ENCODE results near the gene BTBD9. TPM values are rescaled to one million over a fixed set of nuclear protein-coding genes. Genes with fewer than 3 reads are reported as not detected.

The BTBD9 gene
- total and polyA plus RNA-seq, 7 experiments from 2014 or later = 12.7 to 58.8 (median 37.8) TPM

GRCh38 chr6:38650207-38650752 lies 10.6 kb upstream of the BTBD9 start:
- no peaks in the 10 kb centered on the region for H3K27me3 Mint-ChIP-seq
- Histone ChIP-seq H3K27ac (ENCODE audit: low read depth, low read length) (no peak overlapping the region), H3K4me3 (ENCODE audit: low read length) (no peak overlapping the region), H3K9me3 (ENCODE audit: control insufficient read depth in 2 of 3, low read length in 3 of 3) (no peaks in the 10 kb centered on the region), H3K4me1 (ENCODE audit: control insufficient read depth in 2 of 2, insufficient read depth in 2 of 2, low read length in 2 of 2) (no peaks in the 10 kb centered on the region), H3K36me3 (ENCODE audit: control insufficient read depth in 2 of 3, insufficient read depth in 3 of 3, low read length in 3 of 3) (no peaks in the 10 kb centered on the region), H3K27me3 (ENCODE audit: control insufficient read depth in 2 of 2, insufficient read depth in 2 of 2, low read length in 2 of 2) (no peaks in the 10 kb centered on the region)
- intact Hi-C loops (cut with micrococcal nuclease) = no loop called here
- H3K4me3 Mint-ChIP-seq = no peak overlapping the region
- H3K4me1 Mint-ChIP-seq = peaks cover 0 to 2% (median 0%) of the 10 kb centered on the region in 7 donors
- ChIA-PET CTCF (no interaction called here), POLR2A (no interaction called here)
- DNase-seq (no peak), ATAC-seq (no peak)
- H3K27ac Mint-ChIP-seq = no peak overlapping the region
- peaks cover 0 to 5% (median 0%) of the 10 kb centered on the region in 11 donors for H3K9me3 Mint-ChIP-seq
- peaks cover 7 to 33% (median 15%) of the 10 kb centered on the region in 5 donors for H3K36me3 Mint-ChIP-seq

GRCh38 chr6:38649744-38650143 lies 10.0 kb upstream of the BTBD9 start:
- Histone ChIP-seq H3K4me3 (ENCODE audit: low read length) (no peak overlapping the region), H3K36me3 (ENCODE audit: control insufficient read depth in 2 of 3, insufficient read depth in 3 of 3, low read length in 3 of 3) (no peaks in the 10 kb centered on the region), H3K27me3 (ENCODE audit: control insufficient read depth in 2 of 2, insufficient read depth in 2 of 2, low read length in 2 of 2) (no peaks in the 10 kb centered on the region), H3K9me3 (ENCODE audit: control insufficient read depth in 2 of 3, low read length in 3 of 3) (no peaks in the 10 kb centered on the region), H3K4me1 (ENCODE audit: control insufficient read depth in 2 of 2, insufficient read depth in 2 of 2, low read length in 2 of 2) (no peaks in the 10 kb centered on the region), H3K27ac (ENCODE audit: low read depth, low read length) (no peak overlapping the region)
- Mint-ChIP-seq H3K27me3 (no peaks in the 10 kb centered on the region), H3K4me1 (peaks cover 0 to 2% (median 0%) of the 10 kb centered on the region in 7 donors), H3K27ac (no peak overlapping the region), H3K36me3 (peaks cover 7 to 33% (median 15%) of the 10 kb centered on the region in 5 donors), H3K9me3 (peaks cover 0 to 5% (median 0%) of the 10 kb centered on the region in 11 donors), H3K4me3 (no peak overlapping the region)
- DNase-seq (no peak), ATAC-seq (no peak)
- intact Hi-C loops (cut with micrococcal nuclease) = no loop called here
- POLR2A ChIA-PET = no interaction called here
- CTCF ChIA-PET = no interaction called here

GRCh38 chr6:38648629-38649028 lies 8.9 kb upstream of the BTBD9 start:
- Histone ChIP-seq H3K27me3 (ENCODE audit: control insufficient read depth in 2 of 2, insufficient read depth in 2 of 2, low read length in 2 of 2) (no peaks in the 10 kb centered on the region), H3K9me3 (ENCODE audit: control insufficient read depth in 2 of 3, low read length in 3 of 3) (no peaks in the 10 kb centered on the region), H3K27ac (ENCODE audit: low read depth, low read length) (no peak overlapping the region), H3K36me3 (ENCODE audit: control insufficient read depth in 2 of 3, insufficient read depth in 3 of 3, low read length in 3 of 3) (no peaks in the 10 kb centered on the region), H3K4me3 (ENCODE audit: low read length) (no peak overlapping the region), H3K4me1 (ENCODE audit: control insufficient read depth in 2 of 2, insufficient read depth in 2 of 2, low read length in 2 of 2) (no peaks in the 10 kb centered on the region)
- ATAC-seq = no peak
- H3K27me3 Mint-ChIP-seq = no peaks in the 10 kb centered on the region
- no peak for DNase-seq
- ChIA-PET CTCF (no interaction called here), POLR2A (no interaction called here)
- intact Hi-C loops (cut with micrococcal nuclease) = no loop called here
- peaks cover 0 to 5% (median 0%) of the 10 kb centered on the region in 11 donors for H3K9me3 Mint-ChIP-seq
- peaks cover 7 to 31% (median 15%) of the 10 kb centered on the region in 5 donors for H3K36me3 Mint-ChIP-seq
- no peak overlapping the region for H3K27ac Mint-ChIP-seq
- H3K4me3 Mint-ChIP-seq = no peak overlapping the region
- H3K4me1 Mint-ChIP-seq = peaks cover 0 to 2% (median 0%) of the 10 kb centered on the region in 7 donors

GRCh38 chr6:38646166-38646878 lies 6.6 kb upstream of the BTBD9 start:
- Histone ChIP-seq H3K27me3 (ENCODE audit: control insufficient read depth in 2 of 2, insufficient read depth in 2 of 2, low read length in 2 of 2) (no peaks in the 10 kb centered on the region), H3K4me3 (ENCODE audit: low read length) (no peak overlapping the region), H3K36me3 (ENCODE audit: control insufficient read depth in 2 of 3, insufficient read depth in 3 of 3, low read length in 3 of 3) (no peaks in the 10 kb centered on the region), H3K4me1 (ENCODE audit: control insufficient read depth in 2 of 2, insufficient read depth in 2 of 2, low read length in 2 of 2) (peaks cover 0 to 1% of the 10 kb centered on the region in 2 donors), H3K9me3 (ENCODE audit: control insufficient read depth in 2 of 3, low read length in 3 of 3) (no peaks in the 10 kb centered on the region), H3K27ac (ENCODE audit: low read depth, low read length) (no peak overlapping the region)
- CTCF ChIA-PET = no interaction called here
- DNase-seq (no peak), ATAC-seq (no peak)
- peaks cover 5 to 17% (median 8%) of the 10 kb centered on the region in 7 donors for H3K4me1 Mint-ChIP-seq
- no peak overlapping the region for H3K4me3 Mint-ChIP-seq
- H3K36me3 Mint-ChIP-seq = peaks cover 5 to 26% (median 16%) of the 10 kb centered on the region in 5 donors
- intact Hi-C loops (cut with micrococcal nuclease) = no loop called here
- POLR2A ChIA-PET = no interaction called here
- no peaks in the 10 kb centered on the region for H3K27me3 Mint-ChIP-seq
- H3K9me3 Mint-ChIP-seq = peaks cover 0 to 3% (median 0%) of the 10 kb centered on the region in 11 donors
- no peak overlapping the region for H3K27ac Mint-ChIP-seq

- ATAC-seq (no peak), DNase-seq (no peak)
- H3K9me3 ChIP-seq (ENCODE audit: control insufficient read depth in 2 of 3, low read length in 3 of 3) = no peaks in the 10 kb centered on the region
- CTCF ChIA-PET = no interaction called here
- H3K27ac ChIP-seq (ENCODE audit: low read depth, low read length) = no peak overlapping the region
- peaks cover 10 to 11% of the 10 kb centered on the region in 2 donors for H3K4me1 ChIP-seq (ENCODE audit: control insufficient read depth in 2 of 2, insufficient read depth in 2 of 2, low read length in 2 of 2)
- Mint-ChIP-seq H3K36me3 (peaks cover 0 to 15% (median 12%) of the 10 kb centered on the region in 5 donors), H3K9me3 (no peaks in the 10 kb centered on the region), H3K27ac (no peak overlapping the region), H3K4me3 (no peak overlapping the region), H3K27me3 (no peaks in the 10 kb centered on the region), H3K4me1 (peaks cover 14 to 25% (median 19%) of the 10 kb centered on the region in 7 donors)
- peaks cover 0 to 3% (median 0%) of the 10 kb centered on the region in 3 experiments for H3K36me3 ChIP-seq (ENCODE audit: control insufficient read depth in 2 of 3, insufficient read depth in 3 of 3, low read length in 3 of 3)
- no peaks in the 10 kb centered on the region for H3K27me3 ChIP-seq (ENCODE audit: control insufficient read depth in 2 of 2, insufficient read depth in 2 of 2, low read length in 2 of 2)
- intact Hi-C loops (cut with micrococcal nuclease) = no loop called here
- no peak overlapping the region for H3K4me3 ChIP-seq (ENCODE audit: low read length)
- POLR2A ChIA-PET = no interaction called here
Observed at GRCh38 chr6:38644951-38645350, 5.2 kb upstream of the BTBD9 start.

DNA sequence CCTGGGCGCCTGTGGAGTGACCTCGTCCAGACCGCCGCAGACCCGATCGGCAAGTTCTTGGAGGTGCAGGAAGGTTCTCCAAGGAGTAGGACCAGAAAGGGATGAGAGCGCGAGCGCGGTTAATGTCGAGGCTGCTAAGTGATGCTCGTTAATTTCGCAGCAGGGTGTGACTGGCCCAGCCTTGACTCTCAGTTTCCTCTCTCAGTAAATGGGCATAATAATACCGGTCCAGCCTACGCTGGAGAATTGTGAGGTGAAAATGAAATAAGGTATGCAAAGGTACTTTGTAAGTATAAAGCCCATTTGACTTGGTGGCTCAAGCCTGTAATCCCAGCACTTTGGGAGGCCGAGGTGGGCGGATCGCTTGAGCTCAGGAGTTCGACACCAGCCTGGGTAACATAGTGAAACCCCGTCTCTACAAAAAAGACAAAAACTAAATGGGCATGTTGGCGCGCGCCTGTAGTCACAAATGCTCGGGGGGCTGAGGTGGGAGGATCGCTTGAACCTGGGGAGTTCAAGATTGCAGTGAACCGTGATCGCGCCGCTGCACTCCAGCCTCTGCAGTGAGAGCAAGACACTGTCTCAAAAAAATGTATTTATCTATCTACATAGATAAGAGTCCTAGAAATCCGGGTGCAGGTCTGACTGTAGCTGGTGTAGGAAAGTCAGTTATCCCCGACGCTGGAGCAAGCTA lies 634 bp upstream of the BTBD9 start:
- Histone ChIP-seq H3K36me3 (ENCODE audit: control insufficient read depth in 2 of 3, insufficient read depth in 3 of 3, low read length in 3 of 3) (peaks cover 0 to 4% (median 0%) of the 10 kb centered on the region in 3 experiments), H3K9me3 (ENCODE audit: control insufficient read depth in 2 of 3, low read length in 3 of 3) (no peaks in the 10 kb centered on the region), H3K4me3 (ENCODE audit: low read length) (peak overlapping the region; percentile 90), H3K4me1 (ENCODE audit: control insufficient read depth in 2 of 2, insufficient read depth in 2 of 2, low read length in 2 of 2) (peaks cover 16 to 22% of the 10 kb centered on the region in 2 donors), H3K27ac (ENCODE audit: low read depth, low read length) (peak overlapping the region; percentile 94), H3K27me3 (ENCODE audit: control insufficient read depth in 2 of 2, insufficient read depth in 2 of 2, low read length in 2 of 2) (no peaks in the 10 kb centered on the region)
- Mint-ChIP-seq H3K4me3 (peak overlapping the region; percentile 74 to 94 (median 90)), H3K27ac (peak overlapping the region; percentile 88 to 96 (median 91)), H3K27me3 (no peaks in the 10 kb centered on the region), H3K4me1 (peaks cover 38 to 61% (median 54%) of the 10 kb centered on the region in 7 donors), H3K9me3 (no peaks in the 10 kb centered on the region), H3K36me3 (peaks cover 0 to 4% (median 0%) of the 10 kb centered on the region in 5 donors)
- DNase-seq = no peak
- CTCF ChIA-PET = interaction anchor here (0.7 kb wide), 1 partner anchor 135 kb away, joined by 3 read pairs; no protein-coding TSS in a partner anchor
- intact Hi-C loops (cut with micrococcal nuclease) = loop anchor here (1.0 to 2.0 kb wide), 3 partner anchors 32 to 822 kb away; partner anchors contain the start of genes SAYSD1 (in 1 of the 2) and ZFAND3 (in 1 of the 2)
- no peak for ATAC-seq
- POLR2A ChIA-PET = interaction anchor here (0.9 to 1.8 kb wide), 4 partner anchors 11 to 69 kb away, joined by 3 to 10 read pairs (median 6); partner anchors contain the start of gene GLO1

Data from naive thymus-derived CD4-positive, alpha-beta T cell (primary cell).